H7 (cell line): ENCODE data around the gene CALML4. TPM values are rescaled to one million over a fixed set of nuclear protein-coding genes. Genes with fewer than 3 reads are reported as not detected.

Experiments used
- DNase-seq: peaks from one replicate; pipeline ENCODE4 v3.0.0; 2012
- H3K27me3 ChIP-seq: 2 replicates; pipeline ENCODE4 v1.6.0; 2011; ENCODE audit warnings: mild to moderate bottlenecking, low read length; ENCODE audit not compliant: control insufficient read depth, insufficient read depth
- H3K36me3 ChIP-seq: replicated peaks from 2 replicates; pipeline ENCODE4 v1.5.1; 2011; ENCODE audit warnings: low read length; ENCODE audit not compliant: control insufficient read depth, insufficient read depth
- H3K4me3 ChIP-seq: 2 replicates; pipeline ENCODE4 v1.5.1; 2011; ENCODE audit warnings: low read depth, mild to moderate bottlenecking, control low read depth, low read length, moderate library complexity; ENCODE audit not compliant: insufficient read depth
- total RNA-seq: library from RNA; depleted of rRNA; stranded (reverse); fragments of >200 nt; shearing (Covaris generic); gene quantifications from 2 replicates; pipeline ENCODE4 v1.2.3, GENCODE V29; 2014

Gene CALML4
- total RNA-seq, 1 experiment from 2014 or later: 5.6 TPM

DNA sequence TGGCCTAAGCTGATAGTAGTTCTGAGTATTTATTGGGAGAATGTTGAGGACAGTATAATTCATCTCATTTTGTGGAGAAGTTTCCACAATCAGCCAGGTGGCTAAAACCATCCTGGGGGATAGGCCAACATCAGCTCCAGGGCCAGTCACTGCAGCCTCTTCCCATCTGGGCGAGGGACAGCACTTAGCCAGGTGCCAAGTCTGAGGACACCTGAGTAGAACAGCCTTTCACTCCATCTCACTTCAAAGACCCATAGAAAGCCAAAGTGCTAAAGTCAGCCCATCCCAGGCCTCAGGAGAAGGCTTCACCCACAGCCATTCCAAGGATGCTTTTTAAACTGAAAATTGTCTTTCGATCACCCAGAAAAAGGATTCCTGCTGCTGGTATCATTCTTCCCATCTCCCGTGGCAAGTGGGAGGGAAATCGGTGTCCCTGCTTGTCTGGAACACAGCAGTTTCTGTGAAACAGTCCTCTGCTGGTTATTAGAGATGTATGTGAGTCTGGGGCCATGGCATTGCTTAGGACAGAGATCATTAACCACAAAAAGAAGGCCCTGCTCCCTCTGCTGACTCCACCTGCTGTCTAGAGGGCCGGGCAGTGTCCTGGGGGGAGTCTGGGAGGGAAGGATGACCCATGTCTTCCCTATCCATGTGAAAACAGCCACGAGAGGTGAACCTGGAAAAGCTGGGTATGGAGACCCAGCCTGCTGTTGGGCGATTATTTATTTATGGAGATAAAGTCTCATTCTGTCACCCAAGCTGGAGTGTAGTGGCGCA, 9.6 kb downstream of the CALML4 start:
- Histone ChIP-seq H3K4me3 (no peak overlapping the region), H3K27me3 (no peaks in the 10 kb centered on the region), H3K36me3 (peaks cover 8% of the 10 kb centered on the region)
- DNase-seq: peak; percentile 36

- Histone ChIP-seq H3K27me3 (no peaks in the 10 kb centered on the region), H3K36me3 (peaks cover 8% of the 10 kb centered on the region), H3K4me3 (no peak overlapping the region)
- no peak for DNase-seq
Observed at GRCh38 chr15:68192804-68193486, 12.2 kb downstream of the CALML4 start.

GRCh38 chr15:68192117-68192516, 13.0 kb downstream of the CALML4 start:
- Histone ChIP-seq H3K27me3 (no peaks in the 10 kb centered on the region), H3K4me3 (no peak overlapping the region), H3K36me3 (peaks cover 10% of the 10 kb centered on the region)
- DNase-seq: peak; percentile 28

DNA sequence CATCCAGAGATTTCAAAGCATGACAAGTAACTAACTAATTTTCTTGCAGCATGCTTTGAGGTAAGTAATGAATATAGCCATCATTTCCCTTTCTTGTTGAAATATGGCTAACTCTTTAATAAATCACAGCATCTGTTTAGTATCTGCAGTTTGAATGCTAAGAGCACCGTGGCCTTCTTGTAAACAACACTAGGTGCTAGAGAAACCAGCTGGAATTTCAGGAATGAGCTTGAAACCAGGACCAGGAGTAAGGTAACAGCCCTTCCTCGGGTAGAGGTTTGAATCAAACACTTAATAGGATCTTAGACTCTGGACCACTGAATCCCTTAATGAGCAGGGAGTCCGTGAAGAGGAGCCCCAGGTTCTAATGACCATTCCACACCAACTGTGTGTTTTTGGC, 13.6 kb downstream of the CALML4 start:
- Histone ChIP-seq H3K4me3 (no peak overlapping the region), H3K27me3 (no peaks in the 10 kb centered on the region), H3K36me3 (peaks cover 10% of the 10 kb centered on the region)
- DNase-seq: peak; percentile 30

- H3K36me3 ChIP-seq: peaks cover 10% of the 10 kb centered on the region
- no peaks in the 10 kb centered on the region for H3K27me3 ChIP-seq
- no peak for DNase-seq
- no peak overlapping the region for H3K4me3 ChIP-seq
Observed at GRCh38 chr15:68190048-68190447, 15.1 kb downstream of the CALML4 start.

DNA sequence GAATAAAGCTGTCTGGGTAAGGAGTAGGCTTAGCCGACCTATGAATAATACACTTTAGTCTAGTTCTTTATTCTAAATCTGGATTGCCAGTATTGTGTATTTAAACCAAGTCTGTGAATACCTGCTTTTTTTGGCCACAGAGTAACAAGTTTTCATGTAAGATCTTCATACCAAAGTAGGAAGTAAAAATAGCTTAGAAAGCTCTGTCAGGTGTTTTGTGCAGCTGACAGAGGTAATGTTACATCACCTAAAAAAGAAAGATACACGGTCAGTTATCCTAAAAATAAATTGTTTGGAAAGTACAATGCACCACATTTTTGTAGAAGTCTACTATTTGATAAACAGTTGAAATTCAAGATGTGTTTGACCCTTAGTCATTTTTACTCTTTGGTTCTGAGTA, 16.5 kb downstream of the CALML4 start:
- no peak for DNase-seq
- Histone ChIP-seq H3K27me3 (no peaks in the 10 kb centered on the region), H3K4me3 (no peak overlapping the region), H3K36me3 (peaks cover 11% of the 10 kb centered on the region)

DNA sequence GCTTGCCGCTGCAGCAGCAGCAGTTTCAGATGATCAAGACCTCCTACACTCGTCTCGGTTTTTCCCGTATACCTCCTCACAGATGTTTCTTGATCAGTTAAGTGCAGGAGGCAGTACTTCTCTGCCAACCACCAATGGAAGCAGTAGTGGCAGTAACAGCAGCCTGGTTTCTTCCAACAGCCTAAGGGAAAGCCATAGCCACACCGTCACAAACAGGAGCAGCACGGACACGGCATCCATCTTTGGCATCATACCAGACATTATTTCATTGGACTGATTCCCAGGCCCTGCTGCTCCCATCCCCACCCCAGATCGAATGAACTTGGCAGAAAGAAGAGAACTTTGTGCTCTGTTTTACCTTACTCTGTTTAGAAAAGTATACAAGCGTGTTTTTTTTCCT, 17.6 kb downstream of the CALML4 start:
- Histone ChIP-seq H3K27me3 (no peaks in the 10 kb centered on the region), H3K36me3 (peaks cover 8% of the 10 kb centered on the region; the same call in 1 of the 2 replicates), H3K4me3 (no peak overlapping the region)
- no peak for DNase-seq

- Histone ChIP-seq H3K36me3 (peaks cover 7% of the 10 kb centered on the region; the same call in 1 of the 2 replicates), H3K27me3 (no peaks in the 10 kb centered on the region), H3K4me3 (no peak overlapping the region)
- DNase-seq: no peak
Observed at GRCh38 chr15:68186671-68187397, 18.3 kb downstream of the CALML4 start.

GRCh38 chr15:68184616-68185480, 20.3 kb downstream of the CALML4 start:
- H3K27me3 ChIP-seq: no peaks in the 10 kb centered on the region

GRCh38 chr15:68183616-68184315, 21.4 kb downstream of the CALML4 start:
- H3K36me3 ChIP-seq: peaks cover 10% of the 10 kb centered on the region

More at GRCh38 chr15:68184616-68185480, 20.3 kb downstream of the CALML4 start:
- DNase-seq: no peak
- Histone ChIP-seq H3K4me3 (no peak overlapping the region), H3K36me3 (peaks cover 10% of the 10 kb centered on the region)

DNA sequence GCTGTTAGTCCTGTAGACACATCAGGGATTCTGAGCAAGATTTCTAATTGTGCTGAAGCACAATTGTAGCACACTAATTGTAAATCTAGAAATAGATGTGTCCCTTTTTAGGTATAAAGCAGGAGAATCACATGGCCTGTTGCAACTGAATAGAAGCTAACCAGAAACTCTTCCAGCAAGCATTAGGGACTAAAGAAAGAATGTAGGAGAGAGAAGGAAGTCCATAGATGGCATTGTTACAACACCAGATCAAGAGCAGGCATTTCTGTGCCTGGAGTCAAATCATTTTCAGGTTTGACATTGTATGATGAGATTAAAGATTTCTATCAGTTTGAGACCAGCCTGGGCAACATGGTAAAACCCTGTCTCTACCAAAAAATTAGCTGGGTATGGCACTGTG, 27.4 kb downstream of the CALML4 start:
- H3K4me3 ChIP-seq: no peak overlapping the region
- H3K36me3 ChIP-seq: peaks cover 5% of the 10 kb centered on the region
- DNase-seq: no peak
- no peaks in the 10 kb centered on the region for H3K27me3 ChIP-seq

More at GRCh38 chr15:68183616-68184315, 21.4 kb downstream of the CALML4 start:
- Histone ChIP-seq H3K27me3 (no peaks in the 10 kb centered on the region), H3K4me3 (no peak overlapping the region)
- no peak for DNase-seq

GRCh38 chr15:68176601-68177000, 28.5 kb downstream of the CALML4 start:
- Histone ChIP-seq H3K36me3 (peaks cover 4% of the 10 kb centered on the region), H3K27me3 (no peaks in the 10 kb centered on the region), H3K4me3 (no peak overlapping the region)
- DNase-seq: no peak

DNA sequence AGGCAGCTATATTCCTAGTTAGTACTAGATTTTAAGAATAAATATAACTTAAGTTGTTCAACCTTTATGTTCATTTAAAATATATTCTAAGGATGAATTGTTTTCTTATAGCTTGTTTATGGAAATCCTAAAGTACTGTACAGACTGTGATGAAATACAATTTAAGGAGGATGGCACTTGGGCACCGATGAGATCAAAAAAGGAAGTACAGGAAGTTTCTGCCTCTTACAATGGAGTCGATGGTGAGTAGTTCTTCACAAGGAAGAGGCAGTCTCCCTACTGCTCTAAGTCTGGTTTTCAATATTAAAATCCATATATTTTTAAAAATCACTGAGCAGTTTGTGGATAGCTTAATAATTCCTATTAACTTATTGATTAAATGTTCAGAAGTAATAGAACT, 29.6 kb downstream of the CALML4 start:
- Histone ChIP-seq H3K36me3 (peaks cover 2% of the 10 kb centered on the region), H3K4me3 (no peak overlapping the region), H3K27me3 (no peaks in the 10 kb centered on the region)
- DNase-seq: no peak
